Measurements from ENCODE around the gene DOC2B.
"Not testable (repeated sequence)": the region's sequence is repeated elsewhere in the genome, so short reads cannot be mapped to it uniquely, and the experiment has no call there.

Gene DOC2B

DNA sequence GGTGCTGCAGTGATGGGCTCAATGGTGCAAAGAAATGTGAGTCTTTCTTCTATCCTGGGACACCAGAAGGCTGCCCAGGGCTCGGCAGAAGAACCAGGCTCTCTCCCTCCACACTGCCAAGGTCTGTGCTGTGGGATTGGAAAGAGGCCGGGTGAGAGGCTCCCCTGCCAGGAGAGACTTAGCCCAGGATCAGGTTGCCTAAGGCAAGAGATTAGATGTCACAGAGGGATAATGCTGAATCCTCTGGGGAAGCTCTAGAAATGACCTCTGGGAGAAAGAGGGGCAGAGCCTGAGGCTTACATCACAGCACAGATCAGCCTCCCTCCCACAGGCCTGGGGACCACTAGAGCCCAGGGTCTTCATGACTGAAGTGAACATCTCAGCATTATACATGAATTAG, 5.7 kb upstream of the DOC2B start:
- no peak for DNase-seq

DNA sequence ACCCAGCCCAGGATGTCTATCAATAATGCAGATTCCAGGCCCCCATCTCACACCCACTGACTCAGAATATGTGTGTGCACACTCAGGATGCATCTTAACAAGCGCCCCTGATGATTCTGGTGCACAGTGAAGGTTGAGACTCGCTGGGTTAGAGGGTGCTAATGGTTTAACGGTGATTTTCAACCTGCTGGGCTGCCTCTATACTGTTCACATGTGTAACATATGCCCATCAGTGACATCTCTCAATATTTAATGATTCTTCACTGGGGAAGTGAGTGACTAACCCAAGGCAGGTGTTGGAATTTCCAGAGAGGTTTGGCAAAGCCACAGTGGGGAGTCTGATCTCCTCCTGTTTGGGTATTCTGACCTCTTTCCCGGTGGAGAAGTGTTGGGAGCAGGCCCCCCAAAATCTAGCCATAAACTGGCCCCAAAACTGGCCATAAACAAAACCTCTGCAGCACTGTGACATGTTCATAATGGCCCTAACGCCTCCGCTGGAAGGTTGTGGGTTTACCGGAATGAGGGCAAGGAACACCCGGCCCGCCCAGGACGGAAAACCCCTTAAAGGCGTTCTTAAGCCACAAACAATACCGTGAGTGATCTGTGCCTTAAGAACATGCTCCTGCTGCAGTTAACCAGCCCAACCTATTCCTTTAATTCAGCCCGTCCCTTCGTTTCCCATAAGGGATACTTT, 4.1 kb upstream of the DOC2B start:
- no peak for DNase-seq

DNA sequence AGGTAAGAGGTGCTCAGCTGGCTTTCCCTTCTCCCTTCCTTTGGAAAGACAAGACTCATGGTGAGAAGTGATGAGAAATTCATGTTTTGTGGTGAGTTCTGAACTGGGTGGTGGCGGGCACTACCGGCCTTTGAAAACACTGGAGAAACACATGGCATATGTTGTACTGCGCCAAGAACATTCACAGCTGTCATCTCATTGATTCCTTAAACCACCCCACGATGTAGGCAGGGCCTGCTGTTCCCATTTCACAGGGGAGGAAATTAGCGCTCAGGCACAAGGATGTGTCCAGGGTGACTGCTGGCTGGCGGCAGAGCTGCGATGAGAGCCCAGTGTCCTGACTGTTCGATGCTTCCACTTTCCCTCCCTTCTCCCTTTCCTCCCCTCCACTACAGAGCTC, 1.6 kb upstream of the DOC2B start:
- DNase-seq: no peak

- no peak for DNase-seq
Observed at GRCh38 chr17:182050-182751, 751 bp upstream of the DOC2B start.

- no peak for DNase-seq
Observed at GRCh38 chr17:180381-181244, 837 bp downstream of the DOC2B start.

- no peak for DNase-seq
Observed at GRCh38 chr17:179781-180380, 1.6 kb downstream of the DOC2B start.

DNA sequence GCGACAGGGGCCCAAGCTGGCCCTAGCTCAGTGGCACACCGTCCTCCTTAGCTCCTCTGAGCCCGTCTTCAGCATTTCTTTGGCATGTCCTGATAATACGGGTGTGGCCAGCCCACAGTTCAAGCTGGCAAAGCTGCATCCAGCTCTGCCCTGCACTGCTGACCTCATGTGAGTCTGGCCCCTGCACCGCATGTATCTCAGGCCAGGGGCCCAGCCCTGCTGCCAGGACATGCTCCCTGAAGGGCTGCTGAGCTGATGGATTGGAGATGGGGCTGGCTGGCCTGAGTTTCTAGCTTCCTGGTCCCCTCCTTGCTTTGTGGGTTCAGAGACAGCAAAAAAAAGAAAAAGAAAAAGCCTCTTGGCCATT, 2.4 kb downstream of the DOC2B start:
- DNase-seq: no peak

DNA sequence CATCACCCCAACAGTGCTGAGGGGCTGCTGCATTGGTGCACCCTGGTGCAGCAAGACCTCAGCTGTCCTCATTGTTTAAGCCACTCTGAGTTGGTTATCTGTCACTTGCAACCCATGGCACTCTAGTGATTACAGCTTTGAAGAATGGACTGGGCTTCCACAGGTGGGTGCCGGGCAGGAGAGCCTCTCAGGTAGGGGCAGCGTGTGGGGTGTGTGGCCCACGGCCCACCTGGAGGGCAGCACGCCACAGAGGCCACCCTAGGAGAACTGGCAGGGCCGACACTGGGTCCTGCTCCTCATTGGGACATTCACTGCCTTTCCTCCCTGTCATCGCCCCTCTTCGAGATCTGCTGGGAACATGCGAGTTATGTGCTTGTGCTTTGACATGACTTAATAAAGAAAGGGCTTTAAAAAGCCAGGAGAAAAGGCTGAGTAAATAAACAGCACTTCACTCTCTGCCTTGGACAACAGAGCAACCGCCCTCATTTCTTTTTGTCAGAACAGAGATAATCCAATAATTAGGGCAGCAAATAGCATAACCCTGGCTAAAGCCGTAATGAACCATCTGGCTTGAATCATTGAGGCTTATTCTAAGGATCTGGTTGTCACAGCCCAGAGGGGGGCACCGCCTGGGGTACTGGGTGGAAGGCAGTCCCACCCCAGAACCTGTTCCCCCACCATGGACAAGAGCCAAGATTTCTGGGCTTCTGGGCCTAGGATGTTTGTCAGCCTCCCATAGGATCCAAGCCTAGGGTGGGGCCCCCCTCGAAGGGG, 3.0 kb downstream of the DOC2B start:
- DNase-seq: no peak

GRCh38 chr17:177762-178161, 3.7 kb downstream of the DOC2B start:
- DNase-seq: no peak

- no peak for DNase-seq
Observed at GRCh38 chr17:177155-177554, 4.3 kb downstream of the DOC2B start.

GRCh38 chr17:173166-173911, 8.1 kb downstream of the DOC2B start:
- no peak for DNase-seq

DNA sequence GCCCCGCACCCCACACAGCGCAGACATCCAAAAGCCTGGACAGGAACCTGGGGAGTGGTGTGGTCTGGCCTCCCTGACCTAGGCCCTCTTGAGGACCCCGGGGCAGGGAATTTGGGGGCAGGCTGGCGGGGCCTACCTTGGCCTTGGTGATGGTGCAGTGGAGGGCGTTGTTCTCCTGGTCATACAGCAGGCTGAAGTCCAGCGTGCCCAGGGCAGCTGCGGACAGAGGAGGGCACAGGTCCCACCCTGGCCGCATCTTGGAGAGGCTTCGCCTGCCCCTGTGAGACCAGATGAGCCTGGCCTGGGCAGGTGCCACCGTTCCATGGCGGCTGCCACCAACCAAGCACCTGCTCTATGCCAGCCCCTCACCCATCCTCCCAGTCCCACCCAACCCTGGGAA, 9.0 kb downstream of the DOC2B start:
- no peak for DNase-seq

- no peak for DNase-seq
Observed at GRCh38 chr17:171871-172270, 9.6 kb downstream of the DOC2B start.

DNA sequence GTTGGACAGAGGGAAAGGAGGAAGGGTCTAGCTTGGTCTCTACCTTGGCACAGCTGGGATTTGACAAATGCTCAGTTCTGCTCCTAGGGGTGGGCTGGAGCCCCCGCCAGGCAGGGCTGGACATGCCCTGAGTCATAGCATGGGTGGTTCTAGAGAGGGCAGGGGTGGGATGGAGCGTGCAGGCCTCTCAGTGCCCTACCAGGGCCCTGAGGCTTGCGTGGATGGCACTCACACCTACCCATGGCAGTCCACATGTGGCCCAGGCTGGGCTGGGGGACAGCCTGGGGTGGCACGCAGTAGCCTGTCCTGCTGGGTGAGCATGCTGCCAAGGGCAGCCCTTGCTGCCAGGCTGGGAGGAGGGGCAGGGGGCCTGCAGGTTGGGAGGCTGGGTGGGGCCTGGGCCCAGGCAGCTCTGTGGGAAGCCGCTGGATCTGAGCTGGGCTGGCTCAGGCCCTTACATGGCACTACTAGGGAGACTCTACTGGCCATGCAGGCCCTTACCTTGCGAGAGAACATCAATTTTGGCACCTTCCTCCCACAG, 11.2 kb downstream of the DOC2B start:
- DNase-seq: no peak

GRCh38 chr17:168614-169013, 12.8 kb downstream of the DOC2B start:
- DNase-seq: not testable (repeated sequence)

- no peak for DNase-seq
Observed at GRCh38 chr17:165939-166338, 15.5 kb downstream of the DOC2B start.

DNA sequence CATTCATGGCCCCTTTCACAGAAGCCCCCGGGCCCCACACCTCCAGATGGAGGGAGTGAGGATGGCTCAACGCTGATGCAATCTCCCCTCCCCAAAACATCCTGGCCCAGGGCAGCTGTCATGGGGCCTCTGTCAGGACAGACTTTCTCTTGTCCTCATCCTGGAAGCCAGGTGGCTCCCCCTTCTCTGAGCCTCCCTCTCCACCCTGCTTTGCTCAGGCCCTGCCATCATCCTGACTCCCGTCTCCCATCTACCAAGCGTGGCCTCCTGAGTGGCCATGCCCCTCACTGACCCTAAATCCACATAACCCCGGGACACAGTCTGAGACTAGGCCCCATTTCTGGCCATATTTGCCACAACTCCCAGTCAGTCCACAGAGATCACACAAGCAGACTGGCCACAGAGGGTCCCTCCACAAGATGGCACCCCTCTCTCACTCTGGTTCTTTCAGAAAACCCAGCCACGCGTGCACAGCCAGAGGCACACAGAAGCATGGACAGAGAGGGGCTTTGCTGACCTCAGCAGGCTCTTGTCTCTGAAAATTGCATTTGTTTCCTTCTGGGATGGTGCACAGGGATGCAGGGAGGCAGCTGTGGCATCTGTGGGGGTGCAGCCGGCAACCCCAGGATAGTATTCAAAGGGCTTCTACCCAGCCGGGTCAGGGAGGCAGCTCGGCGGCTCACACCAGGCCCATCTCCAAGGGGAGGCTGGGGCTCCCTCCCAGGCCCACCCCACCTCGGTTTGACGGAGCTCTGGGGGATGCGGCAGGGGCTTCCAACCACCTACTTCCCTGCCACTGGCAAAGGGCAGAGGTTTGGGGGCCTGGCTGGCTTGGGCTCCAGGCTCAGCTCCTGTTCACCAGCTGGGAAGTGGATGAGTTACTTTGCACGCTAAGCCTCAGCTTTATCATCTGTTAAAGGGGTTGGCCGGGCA, 16.9 kb downstream of the DOC2B start:
- peak; percentile 15 for DNase-seq

DNA sequence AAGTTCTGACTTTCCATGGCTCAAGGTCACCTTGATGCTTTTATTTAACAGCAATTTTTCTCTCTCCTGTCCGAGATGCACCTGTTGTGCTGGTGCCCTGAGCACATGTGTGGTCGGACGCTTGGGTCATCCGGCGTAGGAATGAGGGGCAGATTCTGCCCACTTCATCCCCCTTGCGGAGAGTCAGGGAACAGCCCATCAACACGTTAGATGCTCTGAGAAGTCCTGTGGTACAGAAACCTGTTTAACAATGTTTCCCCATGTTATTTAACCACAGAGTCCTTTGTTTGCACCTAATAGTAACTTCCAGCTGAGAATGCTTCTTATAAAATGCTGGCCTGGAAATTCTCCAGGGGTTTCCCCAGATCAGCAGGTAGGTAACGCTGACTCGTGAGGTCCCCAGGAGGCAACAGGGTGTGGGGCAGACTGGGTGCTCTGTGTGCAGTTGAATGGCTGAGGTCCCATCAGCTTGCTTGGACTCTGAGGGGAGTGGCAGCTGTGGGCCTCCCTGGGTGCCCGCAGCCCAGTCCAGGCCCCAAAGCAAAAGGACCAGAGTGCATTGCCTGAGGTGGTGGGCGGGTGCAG, 17.8 kb downstream of the DOC2B start:
- DNase-seq: no peak

DNA sequence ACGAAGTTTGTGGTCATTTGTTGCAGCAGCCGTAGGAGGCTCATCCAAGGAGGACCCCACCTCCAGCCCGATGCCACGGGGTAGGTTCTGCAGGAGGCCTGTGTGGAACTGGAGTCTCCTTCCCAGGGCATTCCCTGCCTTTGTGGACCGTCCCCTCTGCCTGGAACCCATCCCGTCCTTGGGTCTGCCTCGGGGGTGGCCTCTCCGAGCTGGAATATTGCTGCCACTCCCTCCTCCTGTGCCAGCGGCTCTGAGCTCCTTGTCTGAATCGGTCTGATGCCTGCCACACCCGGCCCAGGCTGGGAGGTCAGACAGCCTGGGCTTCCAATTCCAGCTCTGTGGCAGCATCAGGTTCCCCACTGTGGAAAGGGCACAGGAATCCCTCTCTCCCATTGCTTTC, 18.8 kb downstream of the DOC2B start:
- DNase-seq: no peak

- no peak for DNase-seq
Observed at GRCh38 chr17:161481-161880, 20.0 kb downstream of the DOC2B start.
